MM.1S (cell line): ENCODE data around the gene TPM2.

Experiments used
- EZH2 ChIP-seq: fragments of 300-600 bp; sonication (generic); optimal IDR thresholded peaks from 2 replicates; pipeline ENCODE3; 2017; ENCODE audit warnings: low read depth, mild to moderate bottlenecking, antibody characterized with exemption, low read length, mixed read lengths
- TF ChIP-seq, protein P1 (sequence below): fragments of 300-600 bp; sonication (generic); IDR thresholded peaks from 2 replicates; pipeline ENCODE4 v1.5.1; 2016; ENCODE audit warnings: antibody characterized with exemption, low read length, mixed read lengths

DNA sequence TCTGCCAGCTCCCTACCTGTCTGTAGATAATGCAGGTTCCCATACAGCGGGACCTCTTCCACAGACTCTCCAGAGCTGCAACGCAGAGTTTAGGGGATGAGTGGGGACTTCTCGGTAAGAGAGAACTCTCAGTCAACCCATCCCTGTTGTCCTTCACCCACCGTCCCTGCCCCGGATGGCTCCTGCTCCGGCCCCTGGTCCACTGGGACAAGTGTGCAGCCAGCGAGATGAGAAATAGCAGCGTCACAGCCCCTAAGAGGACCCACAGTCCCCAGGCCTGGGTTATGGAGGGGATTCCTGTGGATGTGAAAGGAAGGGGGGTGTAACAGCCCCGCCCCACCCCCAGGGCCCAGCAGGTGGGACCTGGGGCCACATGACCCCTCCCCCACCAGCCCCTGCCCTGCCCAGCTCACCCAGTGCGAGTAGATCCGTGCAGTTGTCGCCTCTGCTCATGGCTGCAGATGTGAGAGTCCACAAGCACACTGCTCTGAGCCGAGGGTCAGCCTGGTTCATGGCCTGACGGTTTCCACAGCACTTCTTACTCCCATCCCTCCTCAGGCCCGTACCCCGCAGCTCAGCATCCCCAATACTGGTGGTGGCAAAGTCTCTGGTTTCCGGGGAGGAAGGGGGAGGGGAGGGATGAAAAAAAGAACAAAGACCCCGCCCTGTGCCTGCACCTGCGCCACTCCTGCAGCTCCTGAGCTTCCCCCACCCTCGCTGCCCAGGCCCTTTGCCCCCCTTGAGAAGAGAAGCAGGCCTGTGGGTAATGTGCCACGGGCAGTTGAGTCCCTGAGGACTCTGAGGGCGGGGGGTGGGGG is 39.2 kb downstream of the TPM2 start, which contains the start of gene SIT1:
- TF ChIP-seq, protein P1, sequence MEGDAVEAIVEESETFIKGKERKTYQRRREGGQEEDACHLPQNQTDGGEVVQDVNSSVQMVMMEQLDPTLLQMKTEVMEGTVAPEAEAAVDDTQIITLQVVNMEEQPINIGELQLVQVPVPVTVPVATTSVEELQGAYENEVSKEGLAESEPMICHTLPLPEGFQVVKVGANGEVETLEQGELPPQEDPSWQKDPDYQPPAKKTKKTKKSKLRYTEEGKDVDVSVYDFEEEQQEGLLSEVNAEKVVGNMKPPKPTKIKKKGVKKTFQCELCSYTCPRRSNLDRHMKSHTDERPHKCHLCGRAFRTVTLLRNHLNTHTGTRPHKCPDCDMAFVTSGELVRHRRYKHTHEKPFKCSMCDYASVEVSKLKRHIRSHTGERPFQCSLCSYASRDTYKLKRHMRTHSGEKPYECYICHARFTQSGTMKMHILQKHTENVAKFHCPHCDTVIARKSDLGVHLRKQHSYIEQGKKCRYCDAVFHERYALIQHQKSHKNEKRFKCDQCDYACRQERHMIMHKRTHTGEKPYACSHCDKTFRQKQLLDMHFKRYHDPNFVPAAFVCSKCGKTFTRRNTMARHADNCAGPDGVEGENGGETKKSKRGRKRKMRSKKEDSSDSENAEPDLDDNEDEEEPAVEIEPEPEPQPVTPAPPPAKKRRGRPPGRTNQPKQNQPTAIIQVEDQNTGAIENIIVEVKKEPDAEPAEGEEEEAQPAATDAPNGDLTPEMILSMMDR, result no peak
- TF ChIP-seq EZH2, result no peak
